HPDE6-E6E7 (cell line): ENCODE data around the gene MRPS17.

Source experiments
- DNase-seq: peaks from one replicate; pipeline ENCODE4 v3.0.0; 2011; ENCODE audit warnings: missing footprints; ENCODE audit errors: extremely low spot score

The MRPS17 gene

DNA sequence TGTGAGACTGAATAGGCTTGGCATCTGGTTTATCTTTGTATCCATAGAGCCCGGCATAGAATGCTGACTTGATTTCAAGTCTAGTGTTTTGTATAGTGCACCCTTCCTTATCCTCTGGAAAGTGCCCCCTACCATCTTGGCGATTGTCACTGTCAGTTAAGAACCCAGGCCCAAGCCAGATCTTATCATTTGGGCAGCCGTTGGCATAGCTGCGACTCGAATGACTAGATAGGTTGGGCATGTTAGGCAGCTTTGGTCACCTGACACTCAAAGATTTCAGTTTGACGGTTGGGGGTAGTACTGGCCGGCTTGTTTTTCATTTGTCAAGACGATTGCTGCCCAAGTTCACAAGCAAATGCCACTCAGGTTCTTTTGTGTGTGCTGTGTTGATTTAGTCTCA lies 19.3 kb downstream of the MRPS17 start:
- DNase-seq, result no peak

DNA sequence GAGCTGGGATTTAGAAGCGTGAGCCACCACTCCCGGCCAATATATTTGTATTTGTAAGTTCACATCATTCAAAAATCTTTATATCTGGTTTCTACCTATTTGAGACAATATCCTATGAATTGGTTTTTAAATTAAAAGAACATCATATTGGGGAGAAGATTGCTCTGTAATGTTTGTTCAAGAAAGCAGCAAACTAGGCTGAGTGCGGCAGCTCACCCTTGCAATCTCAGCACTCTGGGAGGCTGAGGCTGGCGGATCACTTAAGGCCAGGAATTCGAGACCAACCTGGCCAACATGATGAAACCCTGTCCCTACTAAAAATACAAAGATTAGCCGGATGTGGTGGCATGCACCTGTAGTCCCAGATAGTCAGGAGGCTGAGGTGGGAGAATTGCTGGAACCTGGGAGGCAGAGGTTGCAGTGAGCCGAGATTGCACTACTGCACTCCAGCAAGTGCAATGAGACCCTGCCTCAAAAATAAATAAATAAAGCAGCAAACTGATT lies 22.1 kb downstream of the MRPS17 start:
- no peak for DNase-seq

DNA sequence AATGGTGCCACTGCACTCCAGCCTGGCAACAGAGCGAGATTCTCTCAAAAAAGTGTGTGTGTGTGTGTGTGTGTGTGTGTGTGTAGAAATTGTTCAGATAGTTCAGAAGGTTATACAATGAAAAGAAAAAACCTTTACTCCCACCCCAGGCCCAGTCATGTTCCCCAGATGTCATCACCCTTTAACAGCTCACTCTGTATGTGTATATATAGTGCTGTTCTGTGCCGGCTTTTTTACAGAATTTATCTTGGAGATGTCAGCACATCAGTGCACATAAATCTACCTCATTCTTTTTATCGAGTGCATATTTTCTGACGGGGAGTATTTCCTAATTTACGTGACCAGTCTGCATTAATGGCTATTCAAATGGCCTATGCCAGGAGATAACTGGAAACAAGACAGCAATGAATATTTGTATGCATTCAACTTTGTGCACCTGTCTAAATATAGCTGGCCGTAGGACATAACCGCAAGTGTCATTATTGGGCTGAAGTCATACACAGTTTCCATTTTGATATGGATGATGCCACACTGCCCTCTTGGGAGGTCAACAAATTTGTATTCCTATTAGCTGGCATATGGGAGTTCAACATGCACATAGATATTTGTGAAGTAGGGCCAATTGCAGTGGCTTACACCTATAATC lies 24.4 kb downstream of the MRPS17 start:
- no peak for DNase-seq

DNA sequence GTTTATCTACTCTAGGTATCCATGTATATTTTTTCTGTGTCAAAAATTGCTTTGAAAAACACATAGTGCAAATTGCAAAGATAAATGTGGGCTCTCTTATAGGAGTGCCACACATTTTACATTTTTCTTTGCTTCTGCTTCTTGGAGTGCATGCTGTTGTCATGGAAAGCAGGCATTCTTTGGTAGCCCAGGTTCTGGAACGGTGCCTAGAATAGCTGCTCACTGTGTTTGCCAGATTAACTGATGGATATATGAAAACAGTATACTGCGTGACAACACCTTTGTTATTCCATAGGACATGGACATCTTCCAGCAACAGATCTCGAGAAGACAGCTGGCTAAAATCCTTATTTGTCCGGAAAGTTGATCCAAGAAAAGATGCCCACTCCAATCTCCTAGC lies 26.2 kb downstream of the MRPS17 start:
- DNase-seq, result no peak

GRCh38 chr7:55980266-55980665 lies 28.6 kb downstream of the MRPS17 start:
- DNase-seq, result no peak

DNA sequence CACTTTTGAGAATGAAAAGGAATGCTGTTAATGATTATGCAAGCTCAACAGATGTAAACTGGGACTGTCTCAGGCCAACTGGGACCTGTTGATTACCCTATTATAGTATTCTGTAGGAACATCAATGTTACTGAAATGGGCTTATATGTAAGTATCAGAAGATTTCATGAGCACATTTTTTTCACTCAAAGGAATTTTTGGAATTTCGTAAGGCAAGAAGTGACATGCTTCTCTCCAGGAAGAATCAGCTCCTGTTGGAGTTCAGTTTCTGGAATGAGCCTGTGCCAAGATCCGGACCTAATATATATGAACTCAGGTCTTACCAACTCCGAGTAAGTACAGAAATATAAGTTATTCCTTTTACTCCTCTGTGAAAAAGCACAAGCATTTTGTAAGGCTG lies 31.9 kb downstream of the MRPS17 start:
- no peak for DNase-seq

GRCh38 chr7:55992346-55992745 lies 40.7 kb downstream of the MRPS17 start:
- no peak for DNase-seq

GRCh38 chr7:55996856-55997500 lies 45.3 kb downstream of the MRPS17 start:
- DNase-seq, result no peak

- no peak for DNase-seq
Observed at GRCh38 chr7:56003749-56004148, 52.1 kb downstream of the MRPS17 start.
